ENCODE data around the gene MYO5B. TPM values are rescaled to one million over a fixed set of nuclear protein-coding genes. Genes with fewer than 3 reads are reported as not detected.

The MYO5B gene
- total RNA-seq, 4 donors from 2014 or later: 53.1 to 74.8 (median 55.2) TPM

DNA sequence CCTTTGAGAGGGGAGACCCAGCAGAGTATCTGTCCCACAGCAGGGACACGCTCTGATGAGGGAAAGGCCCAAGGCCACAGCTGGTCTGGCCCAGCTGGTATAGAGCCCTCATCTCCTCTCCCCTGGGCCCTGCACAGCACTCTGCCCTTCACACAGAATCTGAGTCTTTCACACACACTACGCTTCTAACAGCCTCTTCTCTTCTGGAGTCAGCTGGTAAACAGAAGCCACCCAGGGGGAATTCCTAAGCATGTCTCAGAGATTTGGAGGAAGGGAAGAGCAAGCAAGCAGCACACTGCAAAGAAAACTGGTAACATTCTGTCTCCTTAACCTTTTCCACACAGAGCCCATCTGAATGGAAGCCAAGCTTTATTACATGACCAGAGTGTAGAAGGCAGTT lies 260.5 kb downstream of the MYO5B start:
- DNase-seq (ENCODE audit: low spot score in 2 of 2): peak in 1 of 2 donors; percentile 32
- H3K4me3 ChIP-seq (ENCODE audit: low read depth, poor library complexity, severe bottlenecking): no peak overlapping the region
- WGBS, 2 donors: 68 to 94% methylated on average over 2 of the region's 2 CpGs
- TF ChIP-seq POLR2A (IDR thresholded peaks at IDR 0.05) (no peak), CTCF (IDR thresholded peaks at IDR 0.05) (no peak)
- intact Hi-C loops (cut with DNase I; ENCODE audit: low total_unique reads): no loop called here

- TF ChIP-seq POLR2A (IDR thresholded peaks at IDR 0.05): no peak
- intact Hi-C loops (cut with DNase I; ENCODE audit: low total_unique reads): no loop called here
- no peak overlapping the region for H3K4me3 ChIP-seq (ENCODE audit: low read depth, poor library complexity, severe bottlenecking)
- WGBS, 2 donors: 75 to 78% methylated on average over 3 of the region's 3 CpGs
- peak in 1 of 2 donors; percentile 17 for DNase-seq (ENCODE audit: low spot score in 2 of 2)
Observed at GRCh38 chr18:49933530-49934128, 261.3 kb downstream of the MYO5B start.

DNA sequence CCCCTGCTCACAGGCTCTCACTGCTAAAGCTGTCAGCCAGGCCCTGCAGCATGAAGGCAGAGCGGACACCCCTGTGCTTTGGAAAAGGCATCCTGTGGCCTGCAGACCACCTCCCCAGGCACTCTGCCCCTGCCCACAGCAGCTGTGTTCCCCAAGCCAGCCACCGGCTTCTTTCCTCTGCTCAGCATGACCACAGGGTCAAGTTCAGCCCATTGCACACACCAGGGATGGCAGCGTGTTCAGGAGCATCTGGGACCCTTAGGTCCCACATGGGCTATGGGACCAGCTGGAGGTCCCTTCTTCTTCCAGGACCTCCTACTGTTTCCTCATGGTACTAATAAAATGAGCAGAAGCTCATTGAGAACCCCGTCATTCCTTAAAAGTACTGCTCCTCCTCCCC lies 263.2 kb downstream of the MYO5B start:
- peak in 1 of 2 donors; percentile 79 for DNase-seq (ENCODE audit: low spot score in 2 of 2)
- intact Hi-C loops (cut with DNase I; ENCODE audit: low total_unique reads): no loop called here
- WGBS, 2 donors: 89 to 90% methylated on average over 4 of the region's 4 CpGs
- TF ChIP-seq CTCF (IDR thresholded peaks at IDR 0.05) (no peak), POLR2A (IDR thresholded peaks at IDR 0.05) (no peak)
- H3K4me3 ChIP-seq (ENCODE audit: low read depth, poor library complexity, severe bottlenecking): no peak overlapping the region

GRCh38 chr18:49931179-49931578 lies 263.8 kb downstream of the MYO5B start:
- WGBS, 2 donors: 40 to 52% methylated on average over 5 of the region's 5 CpGs
- intact Hi-C loops (cut with DNase I; ENCODE audit: low total_unique reads): no loop called here
- no peak overlapping the region for H3K4me3 ChIP-seq (ENCODE audit: low read depth, poor library complexity, severe bottlenecking)
- no peak for TF ChIP-seq CTCF (IDR thresholded peaks at IDR 0.05)
- DNase-seq (ENCODE audit: low spot score in 2 of 2): no peak

DNA sequence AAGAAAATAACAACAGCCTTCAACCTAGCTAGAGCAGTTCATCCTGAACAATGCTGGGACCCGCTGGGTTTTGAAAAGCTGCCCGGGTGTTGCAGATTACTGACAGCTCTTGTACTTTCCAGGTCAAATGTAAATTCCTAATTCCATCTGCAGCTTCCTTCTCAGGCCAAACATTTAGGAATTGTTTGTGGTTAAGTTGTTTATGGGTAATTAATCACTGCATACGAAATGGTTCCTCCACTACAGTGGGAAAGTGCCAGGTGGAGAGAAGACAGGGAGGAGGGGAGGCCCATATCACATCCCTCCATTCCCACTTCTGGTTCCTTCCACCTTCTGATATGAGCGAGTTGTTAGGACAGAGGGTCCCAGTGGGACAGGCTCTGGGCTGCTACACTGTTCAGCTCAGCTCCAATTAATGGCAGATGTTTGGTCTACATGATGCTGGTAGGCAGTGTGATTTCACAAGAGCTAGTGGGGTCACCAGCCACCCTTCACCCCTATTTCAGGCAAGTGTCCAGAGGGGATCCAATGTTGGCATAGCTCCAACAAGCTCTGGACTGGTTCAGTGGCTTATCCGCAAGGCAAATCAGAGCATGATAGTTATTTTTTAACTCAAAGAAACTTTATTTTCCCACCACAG lies 268.7 kb downstream of the MYO5B start:
- 67 to 68% methylated on average over 5 of the region's 5 CpGs for WGBS, 2 donors
- TF ChIP-seq POLR2A (IDR thresholded peaks at IDR 0.05) (no peak), CTCF (IDR thresholded peaks at IDR 0.05) (no peak)
- no peak for DNase-seq (ENCODE audit: low spot score in 2 of 2)
- no peak overlapping the region for H3K4me3 ChIP-seq (ENCODE audit: low read depth, poor library complexity, severe bottlenecking)
- intact Hi-C loops (cut with DNase I; ENCODE audit: low total_unique reads): no loop called here

DNA sequence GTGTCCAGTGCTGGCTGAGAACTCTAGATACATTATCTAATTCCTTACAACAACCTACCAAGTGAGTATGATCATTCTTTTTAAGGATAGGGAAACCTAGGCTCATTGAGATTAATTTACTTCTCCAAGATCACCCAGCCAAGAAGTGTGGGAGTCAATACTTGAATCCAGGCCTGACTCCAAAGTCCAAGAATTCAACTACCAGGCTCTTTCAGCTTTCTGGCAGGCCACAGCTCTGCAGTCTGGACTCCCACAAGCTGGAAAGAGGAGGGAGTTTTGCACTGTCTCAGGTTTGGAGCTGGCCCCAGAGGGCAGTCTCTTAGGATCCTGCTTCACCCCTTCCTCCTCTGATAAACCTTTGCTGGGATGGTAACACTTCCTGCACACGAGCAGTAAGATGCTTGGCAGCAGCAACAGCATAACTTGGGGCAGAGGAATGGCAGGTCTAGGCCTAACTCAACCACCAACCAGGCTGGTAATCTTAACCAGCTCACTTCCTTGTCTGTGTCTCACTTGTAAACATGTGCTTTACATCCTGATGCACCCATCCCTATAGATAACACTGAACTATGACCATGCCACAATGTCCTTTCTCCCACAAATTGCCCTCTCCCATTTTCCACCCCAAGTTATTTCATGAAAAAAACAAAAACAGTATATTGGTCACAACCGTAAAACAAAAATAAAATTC lies 270.5 kb downstream of the MYO5B start:
- 73 to 90% methylated on average over 2 of the region's 2 CpGs for WGBS, 2 donors
- no peak for TF ChIP-seq CTCF (IDR thresholded peaks at IDR 0.05)
- no peak for TF ChIP-seq POLR2A (IDR thresholded peaks at IDR 0.05)
- no peak for DNase-seq (ENCODE audit: low spot score in 2 of 2)
- intact Hi-C loops (cut with DNase I; ENCODE audit: low total_unique reads): no loop called here
- H3K4me3 ChIP-seq (ENCODE audit: low read depth, poor library complexity, severe bottlenecking): no peak overlapping the region

All from lower leg skin (tissue), 4 donors.